ENCODE results near the gene ZDHHC24. TPM values are rescaled to one million over a fixed set of nuclear protein-coding genes. Genes with fewer than 3 reads are reported as not detected.

The ZDHHC24 gene
- total and polyA plus RNA-seq, 2 donors, result 4.9 to 11.3 TPM

DNA sequence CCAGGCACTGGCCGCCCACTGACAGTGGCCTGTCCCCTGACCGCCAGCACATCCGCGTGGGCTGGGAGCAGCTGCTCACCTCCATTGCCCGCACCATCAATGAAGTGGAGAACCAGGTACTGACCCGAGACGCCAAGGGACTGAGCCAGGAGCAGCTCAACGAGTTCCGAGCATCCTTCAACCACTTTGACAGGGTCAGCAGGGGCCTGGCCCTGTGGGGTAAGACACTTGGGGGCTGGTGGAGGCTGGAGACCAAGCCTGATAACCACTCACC, 16.1 kb upstream of the ZDHHC24 start:
- DNase-seq (ENCODE audit: low read depth in 6 of 9, low spot score in 9 of 9), result no peak
- H3K27me3 ChIP-seq (ENCODE audit: control insufficient read depth in 2 of 2, insufficient read depth in 1 of 2, low read length in 1 of 2), result peaks cover 9 to 67% of the 10 kb centered on the region in 2 donors
- no peaks in the 10 kb centered on the region for H3K36me3 ChIP-seq (ENCODE audit: control insufficient read depth in 2 of 2, insufficient read depth in 2 of 2, low read length in 1 of 2)
- H3K27ac ChIP-seq (ENCODE audit: low read depth in 1 of 2, low read length in 1 of 2), result no peak overlapping the region
- H3K4me3 ChIP-seq (ENCODE audit: low read length in 2 of 2), result no peak overlapping the region
- WGBS, result 95% methylated on average over 9 of the region's 9 CpGs
- no peaks in the 10 kb centered on the region for H3K9me3 ChIP-seq (ENCODE audit: control insufficient read depth in 2 of 2, insufficient read depth in 1 of 2, low read length in 1 of 2)
- H3K4me1 ChIP-seq (ENCODE audit: control insufficient read depth in 2 of 2, insufficient read depth in 2 of 2, low read length in 2 of 2), result peaks cover 0 to 5% of the 10 kb centered on the region in 2 donors

DNA sequence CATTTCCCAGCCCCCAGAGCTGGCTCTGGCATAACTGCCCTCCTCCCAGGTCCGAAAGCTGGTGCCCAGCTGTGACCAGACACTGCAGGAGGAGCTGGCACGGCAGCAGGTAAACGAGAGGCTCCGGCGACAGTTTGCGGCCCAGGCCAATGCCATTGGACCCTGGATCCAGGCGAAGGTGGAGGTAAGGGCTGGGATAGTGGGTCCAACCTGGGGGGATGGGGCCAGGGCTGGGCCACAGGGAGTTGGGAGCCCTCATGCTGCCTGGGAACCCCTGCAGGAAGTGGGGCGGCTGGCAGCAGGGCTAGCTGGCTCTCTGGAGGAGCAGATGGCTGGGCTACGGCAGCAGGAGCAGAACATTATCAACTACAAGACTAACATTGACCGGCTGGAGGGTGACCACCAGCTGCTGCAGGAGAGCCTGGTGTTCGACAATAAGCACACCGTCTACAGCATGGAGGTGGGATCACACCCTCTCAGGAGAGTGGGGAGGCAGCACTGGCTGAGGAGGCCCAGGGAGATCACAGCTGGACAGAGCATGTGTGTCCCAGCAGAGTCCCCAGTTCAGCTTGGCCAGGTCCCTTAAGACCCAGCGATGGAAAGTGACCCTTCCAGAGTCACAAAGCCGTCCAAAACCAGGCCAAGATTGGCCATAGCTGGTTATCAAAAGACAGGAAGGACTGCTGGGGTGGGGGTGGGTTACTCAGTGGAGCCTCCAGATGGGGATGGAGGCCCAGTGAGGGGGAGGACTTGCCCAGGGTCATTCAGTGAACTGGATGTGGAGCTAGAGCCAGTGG, 15.5 kb upstream of the ZDHHC24 start:
- Histone ChIP-seq H3K9me3 (ENCODE audit: control insufficient read depth in 2 of 2, insufficient read depth in 1 of 2, low read length in 1 of 2) (no peaks in the 10 kb centered on the region), H3K36me3 (ENCODE audit: control insufficient read depth in 2 of 2, insufficient read depth in 2 of 2, low read length in 1 of 2) (no peaks in the 10 kb centered on the region), H3K4me3 (ENCODE audit: low read length in 2 of 2) (no peak overlapping the region), H3K27ac (ENCODE audit: low read depth in 1 of 2, low read length in 1 of 2) (no peak overlapping the region), H3K4me1 (ENCODE audit: control insufficient read depth in 2 of 2, insufficient read depth in 2 of 2, low read length in 2 of 2) (peaks cover 0 to 5% of the 10 kb centered on the region in 2 donors), H3K27me3 (ENCODE audit: control insufficient read depth in 2 of 2, insufficient read depth in 1 of 2, low read length in 1 of 2) (peaks cover 9 to 63% of the 10 kb centered on the region in 2 donors)
- DNase-seq (ENCODE audit: low read depth in 6 of 9, low spot score in 9 of 9), result no peak
- WGBS, result 96% methylated on average over 14 of the region's 14 CpGs

DNA sequence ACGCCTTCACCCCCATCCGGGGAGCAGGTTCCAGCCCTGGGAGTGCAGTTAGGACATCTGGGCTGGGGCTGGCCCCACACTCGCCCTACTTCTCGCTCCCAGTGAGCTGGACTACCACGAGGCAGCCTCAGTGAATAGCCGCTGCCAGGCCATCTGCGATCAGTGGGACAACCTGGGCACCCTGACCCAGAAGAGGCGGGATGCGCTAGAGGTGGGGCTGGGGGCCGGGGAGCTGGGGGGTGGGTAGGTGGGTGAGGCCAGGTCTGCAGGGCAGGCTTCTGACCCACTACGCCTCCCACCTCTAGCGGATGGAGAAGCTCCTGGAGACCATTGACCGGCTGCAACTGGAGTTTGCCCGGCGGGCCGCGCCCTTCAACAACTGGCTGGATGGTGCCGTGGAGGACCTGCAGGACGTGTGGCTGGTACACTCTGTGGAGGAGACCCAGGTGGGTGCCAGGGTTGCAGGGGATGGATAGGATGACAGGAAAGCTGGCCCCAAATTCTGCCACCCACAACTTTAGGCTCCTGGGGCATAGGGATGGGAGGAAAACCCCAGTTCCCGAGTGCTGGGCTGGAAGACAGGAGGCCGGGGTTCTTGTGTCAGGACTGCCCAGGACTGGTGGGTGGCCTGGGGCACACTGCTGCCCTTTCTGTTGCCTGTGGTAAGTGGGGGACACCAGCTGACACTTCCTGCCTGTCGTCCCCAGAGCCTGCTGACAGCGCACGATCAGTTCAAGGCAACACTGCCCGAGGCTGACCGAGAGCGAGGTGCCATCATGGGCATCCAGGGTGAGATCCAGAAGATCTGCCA, 14.2 kb upstream of the ZDHHC24 start:
- Histone ChIP-seq H3K9me3 (ENCODE audit: control insufficient read depth in 2 of 2, insufficient read depth in 1 of 2, low read length in 1 of 2) (no peaks in the 10 kb centered on the region), H3K4me3 (ENCODE audit: low read length in 2 of 2) (no peak overlapping the region), H3K4me1 (ENCODE audit: control insufficient read depth in 2 of 2, insufficient read depth in 2 of 2, low read length in 2 of 2) (peaks cover 0 to 5% of the 10 kb centered on the region in 2 donors), H3K27ac (ENCODE audit: low read depth in 1 of 2, low read length in 1 of 2) (no peak overlapping the region), H3K27me3 (ENCODE audit: control insufficient read depth in 2 of 2, insufficient read depth in 1 of 2, low read length in 1 of 2) (peaks cover 9 to 63% of the 10 kb centered on the region in 2 donors), H3K36me3 (ENCODE audit: control insufficient read depth in 2 of 2, insufficient read depth in 2 of 2, low read length in 1 of 2) (no peaks in the 10 kb centered on the region)
- 89% methylated on average over 27 of the region's 27 CpGs for WGBS
- DNase-seq (ENCODE audit: low read depth in 6 of 9, low spot score in 9 of 9), result no peak

DNA sequence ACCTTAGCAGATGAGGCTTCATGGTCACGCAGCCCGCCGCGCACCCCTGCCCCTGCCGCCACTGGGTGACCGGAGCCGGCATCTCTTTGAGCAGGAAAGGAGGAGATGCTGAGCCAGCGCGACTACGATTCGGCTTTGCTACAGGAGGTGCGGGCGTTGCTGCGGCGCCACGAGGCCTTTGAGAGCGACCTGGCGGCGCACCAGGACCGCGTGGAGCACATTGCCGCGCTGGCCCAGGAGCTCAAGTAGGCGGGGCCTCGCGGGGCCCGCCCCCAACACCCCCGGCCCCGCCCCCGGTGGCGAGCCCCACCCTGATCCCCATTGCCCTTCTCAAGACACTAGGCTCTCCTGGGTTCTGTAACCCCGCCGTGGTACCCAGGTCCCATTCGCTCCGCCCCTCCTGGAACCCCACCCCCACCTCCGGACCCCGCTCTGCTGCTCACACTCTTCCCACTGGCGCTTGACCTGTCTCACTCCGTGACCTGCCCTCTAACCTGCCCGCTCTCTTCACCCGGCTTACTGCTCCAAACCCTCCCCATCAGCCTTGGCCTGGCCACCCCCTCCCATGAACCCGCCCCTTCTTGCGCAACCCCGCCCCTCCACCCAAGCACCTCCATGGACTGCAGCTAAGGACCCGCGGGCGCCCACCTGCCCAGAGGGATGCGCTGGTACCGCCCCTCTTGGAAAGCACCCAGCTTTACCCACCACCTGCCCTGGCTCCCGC, 13.5 kb upstream of the ZDHHC24 start:
- H3K4me3 ChIP-seq (ENCODE audit: low read length in 2 of 2), result no peak overlapping the region
- no peaks in the 10 kb centered on the region for H3K36me3 ChIP-seq (ENCODE audit: control insufficient read depth in 2 of 2, insufficient read depth in 2 of 2, low read length in 1 of 2)
- no peak overlapping the region for H3K27ac ChIP-seq (ENCODE audit: low read depth in 1 of 2, low read length in 1 of 2)
- no peaks in the 10 kb centered on the region for H3K9me3 ChIP-seq (ENCODE audit: control insufficient read depth in 2 of 2, insufficient read depth in 1 of 2, low read length in 1 of 2)
- peaks cover 9 to 59% of the 10 kb centered on the region in 2 donors for H3K27me3 ChIP-seq (ENCODE audit: control insufficient read depth in 2 of 2, insufficient read depth in 1 of 2, low read length in 1 of 2)
- H3K4me1 ChIP-seq (ENCODE audit: control insufficient read depth in 2 of 2, insufficient read depth in 2 of 2, low read length in 2 of 2), result peaks cover 0 to 5% of the 10 kb centered on the region in 2 donors
- peak in 1 of 9 donors; percentile 16 for DNase-seq (ENCODE audit: low read depth in 6 of 9, low spot score in 9 of 9)
- WGBS, result 32% methylated on average over 50 of the region's 50 CpGs

DNA sequence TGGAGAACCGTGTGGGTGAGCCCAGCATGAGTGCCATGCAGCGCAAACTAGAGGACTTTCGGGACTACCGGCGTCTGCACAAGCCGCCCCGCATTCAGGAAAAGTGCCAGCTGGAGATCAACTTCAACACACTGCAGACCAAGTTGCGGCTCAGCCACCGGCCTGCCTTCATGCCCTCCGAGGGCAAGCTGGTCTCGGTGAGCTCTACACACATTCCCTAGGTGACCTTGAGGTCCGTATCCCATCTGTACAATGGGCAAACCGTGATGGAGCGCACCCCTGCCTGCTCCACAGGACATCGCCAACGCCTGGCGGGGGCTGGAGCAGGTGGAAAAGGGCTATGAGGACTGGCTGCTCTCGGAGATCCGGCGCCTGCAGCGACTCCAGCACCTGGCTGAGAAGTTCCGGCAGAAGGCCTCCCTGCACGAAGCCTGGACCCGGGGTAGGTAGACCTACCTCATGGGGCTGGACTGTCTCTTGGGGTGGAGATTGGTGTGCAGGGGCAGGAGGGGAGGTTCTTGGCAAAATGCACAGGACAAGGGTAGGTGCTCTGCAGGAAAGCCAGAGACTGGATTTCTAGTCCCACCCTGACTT, 12.0 kb upstream of the ZDHHC24 start:
- WGBS, result 96% methylated on average over 24 of the region's 24 CpGs
- Histone ChIP-seq H3K4me3 (ENCODE audit: low read length in 2 of 2) (no peak overlapping the region), H3K27me3 (ENCODE audit: control insufficient read depth in 2 of 2, insufficient read depth in 1 of 2, low read length in 1 of 2) (peaks cover 9 to 58% of the 10 kb centered on the region in 2 donors), H3K9me3 (ENCODE audit: control insufficient read depth in 2 of 2, insufficient read depth in 1 of 2, low read length in 1 of 2) (no peaks in the 10 kb centered on the region), H3K4me1 (ENCODE audit: control insufficient read depth in 2 of 2, insufficient read depth in 2 of 2, low read length in 2 of 2) (peaks cover 0 to 5% of the 10 kb centered on the region in 2 donors), H3K36me3 (ENCODE audit: control insufficient read depth in 2 of 2, insufficient read depth in 2 of 2, low read length in 1 of 2) (no peaks in the 10 kb centered on the region), H3K27ac (ENCODE audit: low read depth in 1 of 2, low read length in 1 of 2) (no peak overlapping the region)
- no peak for DNase-seq (ENCODE audit: low read depth in 6 of 9, low spot score in 9 of 9)

DNA sequence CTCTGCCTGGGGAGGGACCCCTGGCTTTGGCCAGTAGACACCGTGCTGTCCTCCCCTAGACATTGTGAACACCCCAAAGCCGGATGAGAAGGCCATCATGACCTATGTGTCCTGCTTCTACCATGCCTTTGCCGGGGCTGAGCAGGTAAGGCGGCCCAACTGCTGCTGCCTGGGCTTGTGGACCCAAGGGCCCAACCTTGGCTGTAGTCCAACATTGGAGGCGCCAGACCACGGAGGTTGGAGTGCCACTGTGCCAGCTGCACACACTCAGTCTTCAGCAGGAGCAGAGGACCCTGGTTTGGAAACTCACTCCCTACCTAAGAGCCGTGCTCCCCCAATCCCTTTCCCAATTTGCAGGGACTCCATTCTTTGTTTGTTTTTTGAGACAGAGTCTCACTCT, 10.2 kb upstream of the ZDHHC24 start:
- H3K27ac ChIP-seq (ENCODE audit: low read depth in 1 of 2, low read length in 1 of 2), result no peak overlapping the region
- no peaks in the 10 kb centered on the region for H3K9me3 ChIP-seq (ENCODE audit: control insufficient read depth in 2 of 2, insufficient read depth in 1 of 2, low read length in 1 of 2)
- 91% methylated on average over 7 of the region's 7 CpGs for WGBS
- DNase-seq (ENCODE audit: low read depth in 6 of 9, low spot score in 9 of 9), result no peak
- H3K4me1 ChIP-seq (ENCODE audit: control insufficient read depth in 2 of 2, insufficient read depth in 2 of 2, low read length in 2 of 2), result peaks cover 0 to 5% of the 10 kb centered on the region in 2 donors
- H3K4me3 ChIP-seq (ENCODE audit: low read length in 2 of 2), result no peak overlapping the region
- no peaks in the 10 kb centered on the region for H3K36me3 ChIP-seq (ENCODE audit: control insufficient read depth in 2 of 2, insufficient read depth in 2 of 2, low read length in 1 of 2)
- H3K27me3 ChIP-seq (ENCODE audit: control insufficient read depth in 2 of 2, insufficient read depth in 1 of 2, low read length in 1 of 2), result peaks cover 9 to 59% of the 10 kb centered on the region in 2 donors

DNA sequence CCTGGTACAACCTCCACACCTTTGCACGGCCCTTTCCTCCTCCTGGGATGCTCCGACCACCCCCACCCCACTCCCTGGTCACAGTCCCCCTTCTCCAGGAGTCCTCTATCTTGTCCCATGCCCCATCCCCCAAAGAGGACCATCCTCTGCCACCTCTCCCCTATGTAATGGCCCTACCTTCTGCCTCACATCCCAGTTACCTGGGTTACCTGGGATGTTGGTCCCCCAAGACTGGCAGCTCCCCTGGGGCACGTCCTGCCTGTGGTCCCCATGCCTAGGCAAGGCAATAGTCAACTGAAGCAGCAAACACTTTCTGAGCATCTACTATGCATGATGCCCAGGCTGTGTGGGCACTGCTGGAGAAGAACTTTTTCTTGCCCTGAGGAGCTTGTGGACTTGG, 9.6 kb upstream of the ZDHHC24 start:
- no peak for DNase-seq (ENCODE audit: low read depth in 6 of 9, low spot score in 9 of 9)
- Histone ChIP-seq H3K9me3 (ENCODE audit: control insufficient read depth in 2 of 2, insufficient read depth in 1 of 2, low read length in 1 of 2) (no peaks in the 10 kb centered on the region), H3K4me1 (ENCODE audit: control insufficient read depth in 2 of 2, insufficient read depth in 2 of 2, low read length in 2 of 2) (peaks cover 0 to 5% of the 10 kb centered on the region in 2 donors), H3K27ac (ENCODE audit: low read depth in 1 of 2, low read length in 1 of 2) (no peak overlapping the region), H3K4me3 (ENCODE audit: low read length in 2 of 2) (no peak overlapping the region), H3K27me3 (ENCODE audit: control insufficient read depth in 2 of 2, insufficient read depth in 1 of 2, low read length in 1 of 2) (peaks cover 9 to 62% of the 10 kb centered on the region in 2 donors), H3K36me3 (ENCODE audit: control insufficient read depth in 2 of 2, insufficient read depth in 2 of 2, low read length in 1 of 2) (no peaks in the 10 kb centered on the region)
- 86% methylated on average over 3 of the region's 3 CpGs for WGBS

DNA sequence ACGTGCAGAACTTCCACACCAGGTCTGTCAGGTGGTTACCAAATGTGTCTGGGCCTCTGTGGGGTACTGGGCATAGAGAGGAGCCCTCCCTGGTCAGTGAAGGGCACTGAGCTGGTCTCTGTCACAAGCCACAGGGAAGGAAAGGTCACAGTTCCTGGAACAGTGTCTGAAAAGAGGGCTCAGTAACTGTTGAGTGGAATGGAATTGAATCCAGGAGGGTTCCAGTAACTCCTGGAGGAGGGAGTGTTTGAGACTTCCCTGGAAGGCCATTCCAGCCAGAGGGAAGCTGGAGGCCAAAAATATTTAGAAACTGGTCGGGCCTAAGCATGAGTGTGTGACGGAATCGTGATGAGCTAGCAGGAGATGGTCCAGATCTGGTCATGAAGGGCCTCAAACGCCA, 8.8 kb upstream of the ZDHHC24 start:
- H3K9me3 ChIP-seq (ENCODE audit: control insufficient read depth in 2 of 2, insufficient read depth in 1 of 2, low read length in 1 of 2), result no peaks in the 10 kb centered on the region
- no peak overlapping the region for H3K27ac ChIP-seq (ENCODE audit: low read depth in 1 of 2, low read length in 1 of 2)
- H3K4me1 ChIP-seq (ENCODE audit: control insufficient read depth in 2 of 2, insufficient read depth in 2 of 2, low read length in 2 of 2), result peaks cover 0 to 5% of the 10 kb centered on the region in 2 donors
- no peak for DNase-seq (ENCODE audit: low read depth in 6 of 9, low spot score in 9 of 9)
- no peak overlapping the region for H3K4me3 ChIP-seq (ENCODE audit: low read length in 2 of 2)
- H3K27me3 ChIP-seq (ENCODE audit: control insufficient read depth in 2 of 2, insufficient read depth in 1 of 2, low read length in 1 of 2), result peaks cover 9 to 62% of the 10 kb centered on the region in 2 donors
- 90% methylated on average over 5 of the region's 5 CpGs for WGBS
- no peaks in the 10 kb centered on the region for H3K36me3 ChIP-seq (ENCODE audit: control insufficient read depth in 2 of 2, insufficient read depth in 2 of 2, low read length in 1 of 2)

Measured in thymus (tissue), 11 donors.